Lower leg skin (tissue), 3 donors: ENCODE measurements around the gene LRRC30.

Experiments used
- POLR2A ChIP-seq, 2 donors: fragments of 450-650 bp; IDR thresholded peaks; one replicate each; pipeline ENCODE4 v1.6.1; 2016 to 2017; ENCODE audit warnings: antibody characterized with exemption in 2 of 2, mild to moderate bottlenecking in 1 of 2, moderate library complexity in 1 of 2
- TF ChIP-seq, protein P1 (sequence below), 3 donors: fragments of 450-650 bp; IDR thresholded peaks; one replicate each; pipeline ENCODE4 v1.5.1; 2016; ENCODE audit warnings: antibody characterized with exemption in 3 of 3, mild to moderate bottlenecking in 3 of 3, moderate library complexity in 2 of 3

DNA sequence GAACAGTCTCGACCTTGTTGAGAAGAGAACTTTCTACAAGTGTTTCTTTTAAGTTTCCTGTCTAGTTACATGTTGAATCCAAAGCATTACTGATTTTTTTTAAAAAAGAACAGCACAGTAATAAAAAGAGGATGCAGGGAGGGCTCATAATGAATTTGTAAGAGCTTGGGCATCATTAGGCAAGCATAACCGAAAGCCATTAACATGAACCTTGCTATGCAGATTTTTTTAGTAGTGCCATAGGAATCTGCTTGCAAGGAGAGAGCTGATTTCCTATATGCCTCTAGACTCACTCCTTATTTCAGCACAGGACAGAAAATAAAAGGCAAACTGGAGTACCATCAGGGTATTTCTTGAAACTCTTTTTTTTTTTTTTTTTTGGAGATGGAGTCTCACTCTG lies 5.2 kb downstream of the LRRC30 start:
- TF ChIP-seq, protein P1, sequence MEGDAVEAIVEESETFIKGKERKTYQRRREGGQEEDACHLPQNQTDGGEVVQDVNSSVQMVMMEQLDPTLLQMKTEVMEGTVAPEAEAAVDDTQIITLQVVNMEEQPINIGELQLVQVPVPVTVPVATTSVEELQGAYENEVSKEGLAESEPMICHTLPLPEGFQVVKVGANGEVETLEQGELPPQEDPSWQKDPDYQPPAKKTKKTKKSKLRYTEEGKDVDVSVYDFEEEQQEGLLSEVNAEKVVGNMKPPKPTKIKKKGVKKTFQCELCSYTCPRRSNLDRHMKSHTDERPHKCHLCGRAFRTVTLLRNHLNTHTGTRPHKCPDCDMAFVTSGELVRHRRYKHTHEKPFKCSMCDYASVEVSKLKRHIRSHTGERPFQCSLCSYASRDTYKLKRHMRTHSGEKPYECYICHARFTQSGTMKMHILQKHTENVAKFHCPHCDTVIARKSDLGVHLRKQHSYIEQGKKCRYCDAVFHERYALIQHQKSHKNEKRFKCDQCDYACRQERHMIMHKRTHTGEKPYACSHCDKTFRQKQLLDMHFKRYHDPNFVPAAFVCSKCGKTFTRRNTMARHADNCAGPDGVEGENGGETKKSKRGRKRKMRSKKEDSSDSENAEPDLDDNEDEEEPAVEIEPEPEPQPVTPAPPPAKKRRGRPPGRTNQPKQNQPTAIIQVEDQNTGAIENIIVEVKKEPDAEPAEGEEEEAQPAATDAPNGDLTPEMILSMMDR (IDR thresholded peaks at IDR 0.05), result no peak
- no peak for TF ChIP-seq POLR2A (IDR thresholded peaks at IDR 0.05)
